ENCODE results near the gene PRSS21.

GRCh38 chr16:2770057-2770951, 46.7 kb upstream of the PRSS21 start:
- TF ChIP-seq CTCF (IDR thresholded peaks at IDR 0.05) (no peak), POLR2A (IDR thresholded peaks at IDR 0.05) (no peak)
